DND-41 (cell line): ENCODE results near the gene EVA1C.

ENCODE experiments used
- EZH2 ChIP-seq: IDR thresholded peaks from 3 replicates; pipeline ENCODE4 v1.6.1; 2012; ENCODE audit warnings: borderline replicate concordance, low read depth, mild to moderate bottlenecking, moderate library complexity, low read length, inconsistent platforms; ENCODE audit not compliant: severe bottlenecking
- TF ChIP-seq, protein P1 (sequence below): IDR thresholded peaks from 2 replicates; pipeline ENCODE4 v1.5.1; 2012; ENCODE audit warnings: borderline replicate concordance, low read length, moderate library complexity, mild to moderate bottlenecking; ENCODE audit not compliant: poor library complexity, severe bottlenecking; ENCODE audit errors: extremely low read depth

DNA sequence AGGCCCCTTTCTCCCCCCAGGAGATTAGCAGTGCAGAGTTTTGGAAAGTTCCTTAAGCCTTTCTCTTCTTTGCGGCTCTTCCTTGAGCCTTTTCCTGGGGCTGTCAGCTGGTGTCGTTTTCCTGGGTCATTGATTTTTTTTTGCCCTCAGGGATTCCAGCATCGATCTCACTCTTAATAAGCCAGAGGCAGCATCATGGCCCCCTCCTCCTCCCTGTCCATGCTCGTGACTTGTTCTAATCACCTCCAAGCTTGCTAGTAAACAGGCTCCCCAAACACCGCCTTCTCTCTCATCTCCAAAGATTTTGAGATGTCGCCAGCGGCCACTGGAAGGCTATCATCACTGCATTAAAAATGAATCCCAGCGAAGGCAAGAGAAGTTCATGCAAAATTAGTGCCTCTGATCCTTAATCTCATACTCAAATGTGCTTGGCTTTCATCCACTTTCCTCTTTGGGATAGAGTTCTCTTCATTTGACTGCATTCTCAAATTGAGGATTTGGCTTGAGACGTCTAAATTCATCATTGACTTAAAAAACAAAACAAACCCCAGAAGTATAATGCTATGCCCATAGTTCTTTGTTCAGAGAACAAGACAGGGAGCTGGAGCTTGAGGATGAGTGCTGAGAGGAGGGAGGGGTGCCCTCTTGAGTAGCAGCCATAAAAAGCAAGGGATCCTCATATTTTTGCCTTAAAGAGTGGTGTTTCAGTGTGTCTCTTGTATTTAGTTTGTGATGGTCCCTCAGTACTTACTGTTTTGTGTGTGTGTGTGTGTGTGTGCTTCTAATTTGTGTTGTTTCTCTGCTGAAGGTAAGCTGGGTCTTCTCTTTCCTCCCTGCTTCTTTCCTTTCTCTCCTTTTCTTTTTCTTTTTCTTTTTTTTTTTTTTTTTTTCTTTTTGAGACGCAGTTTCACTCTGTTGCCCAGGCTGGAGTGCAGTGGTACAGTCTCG lies 3.2 kb downstream of the EVA1C start:
- TF ChIP-seq, protein P1, sequence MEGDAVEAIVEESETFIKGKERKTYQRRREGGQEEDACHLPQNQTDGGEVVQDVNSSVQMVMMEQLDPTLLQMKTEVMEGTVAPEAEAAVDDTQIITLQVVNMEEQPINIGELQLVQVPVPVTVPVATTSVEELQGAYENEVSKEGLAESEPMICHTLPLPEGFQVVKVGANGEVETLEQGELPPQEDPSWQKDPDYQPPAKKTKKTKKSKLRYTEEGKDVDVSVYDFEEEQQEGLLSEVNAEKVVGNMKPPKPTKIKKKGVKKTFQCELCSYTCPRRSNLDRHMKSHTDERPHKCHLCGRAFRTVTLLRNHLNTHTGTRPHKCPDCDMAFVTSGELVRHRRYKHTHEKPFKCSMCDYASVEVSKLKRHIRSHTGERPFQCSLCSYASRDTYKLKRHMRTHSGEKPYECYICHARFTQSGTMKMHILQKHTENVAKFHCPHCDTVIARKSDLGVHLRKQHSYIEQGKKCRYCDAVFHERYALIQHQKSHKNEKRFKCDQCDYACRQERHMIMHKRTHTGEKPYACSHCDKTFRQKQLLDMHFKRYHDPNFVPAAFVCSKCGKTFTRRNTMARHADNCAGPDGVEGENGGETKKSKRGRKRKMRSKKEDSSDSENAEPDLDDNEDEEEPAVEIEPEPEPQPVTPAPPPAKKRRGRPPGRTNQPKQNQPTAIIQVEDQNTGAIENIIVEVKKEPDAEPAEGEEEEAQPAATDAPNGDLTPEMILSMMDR = no peak
- TF ChIP-seq EZH2 = no peak
